Measurements from ENCODE around the gene SLC45A1.

The SLC45A1 gene

GRCh38 chr1:8338526-8339202 is 20.8 kb downstream of the SLC45A1 start:
- no peak for DNase-seq

GRCh38 chr1:8339203-8339600 is 21.3 kb downstream of the SLC45A1 start:
- DNase-seq: no peak

DNA sequence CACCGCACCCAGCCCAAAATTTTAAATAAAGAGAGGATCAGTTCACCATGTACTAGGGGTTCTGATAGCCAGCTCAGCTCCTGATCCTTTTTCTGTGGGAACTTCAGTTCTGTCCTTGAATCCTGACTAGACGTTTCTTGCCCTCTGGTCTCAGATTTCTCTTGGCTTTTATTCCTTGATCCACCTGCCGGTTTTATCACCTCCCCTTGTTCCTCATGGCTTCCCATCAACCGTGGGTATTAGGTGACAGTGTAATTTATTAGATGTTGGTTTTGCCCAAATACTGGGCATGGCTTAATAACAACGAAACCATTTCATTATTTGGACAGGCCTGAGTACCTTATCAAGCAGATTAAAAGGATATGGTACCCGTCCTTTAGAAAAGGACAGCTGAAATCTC is 22.5 kb downstream of the SLC45A1 start:
- no peak for DNase-seq

DNA sequence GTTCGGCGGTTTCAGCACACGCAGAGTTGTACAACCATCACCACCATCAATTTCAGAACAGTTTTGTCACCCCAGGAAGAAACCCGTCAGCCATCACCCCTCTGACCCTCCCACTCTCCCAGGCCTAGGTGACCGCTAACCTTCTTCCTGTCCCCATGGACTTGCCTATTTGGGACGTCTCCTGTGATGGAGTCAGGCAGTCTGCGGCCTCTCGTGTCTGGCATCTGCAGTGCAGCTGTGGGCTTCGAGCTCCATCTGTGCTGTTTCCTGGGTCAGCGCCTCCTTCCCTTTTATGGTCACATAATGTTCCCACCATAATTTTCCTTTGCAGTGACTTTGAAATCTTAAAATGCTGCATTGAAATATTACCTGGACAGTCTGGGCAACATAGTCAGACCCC is 24.4 kb downstream of the SLC45A1 start:
- DNase-seq: no peak

DNA sequence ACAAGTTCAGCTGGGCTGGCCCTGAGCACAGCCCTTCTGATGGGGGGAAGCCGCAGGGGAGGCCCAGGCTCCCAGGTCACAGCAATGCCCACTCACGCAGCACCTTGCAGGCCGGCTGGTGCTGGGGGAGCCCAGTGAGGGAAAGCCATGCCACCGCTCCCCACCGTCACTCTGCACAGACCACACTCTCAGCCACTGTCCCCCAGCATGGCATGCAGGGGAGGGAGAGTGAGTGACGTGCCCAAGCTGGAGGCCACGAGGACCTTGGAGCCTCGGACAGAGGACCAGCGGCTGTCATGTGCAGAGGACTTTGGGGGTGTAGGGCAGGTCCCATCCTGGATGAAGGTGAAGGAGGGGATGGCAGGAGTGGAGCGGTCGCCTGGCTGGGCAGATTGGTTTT is 25.1 kb downstream of the SLC45A1 start:
- no peak for DNase-seq

DNA sequence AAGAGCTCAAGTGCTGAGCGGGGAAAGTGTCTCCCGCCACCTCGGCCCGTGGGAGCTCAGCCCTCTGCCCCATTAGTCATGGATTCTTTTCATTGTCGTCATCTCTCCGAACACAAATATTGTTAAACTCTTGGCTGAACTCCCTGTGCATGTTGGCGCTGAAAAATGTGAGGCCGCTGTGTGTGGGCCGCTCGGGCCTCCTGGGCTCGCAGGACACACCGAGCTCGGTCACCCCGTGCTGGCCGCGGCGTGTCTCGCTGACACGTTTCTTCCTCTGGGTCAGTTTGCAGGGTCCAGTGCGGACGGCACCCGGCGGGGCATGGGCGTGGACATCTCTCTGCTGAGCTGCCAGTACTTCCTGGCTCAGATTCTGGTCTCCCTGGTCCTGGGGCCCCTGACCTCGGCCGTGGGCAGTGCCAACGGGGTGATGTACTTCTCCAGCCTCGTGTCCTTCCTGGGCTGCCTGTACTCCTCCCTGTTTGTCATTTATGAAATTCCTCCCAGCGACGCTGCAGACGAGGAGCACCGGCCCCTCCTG is 25.6 kb downstream of the SLC45A1 start:
- no peak for DNase-seq

GRCh38 chr1:8344893-8345507 is 27.1 kb downstream of the SLC45A1 start:
- no peak for DNase-seq

DNA sequence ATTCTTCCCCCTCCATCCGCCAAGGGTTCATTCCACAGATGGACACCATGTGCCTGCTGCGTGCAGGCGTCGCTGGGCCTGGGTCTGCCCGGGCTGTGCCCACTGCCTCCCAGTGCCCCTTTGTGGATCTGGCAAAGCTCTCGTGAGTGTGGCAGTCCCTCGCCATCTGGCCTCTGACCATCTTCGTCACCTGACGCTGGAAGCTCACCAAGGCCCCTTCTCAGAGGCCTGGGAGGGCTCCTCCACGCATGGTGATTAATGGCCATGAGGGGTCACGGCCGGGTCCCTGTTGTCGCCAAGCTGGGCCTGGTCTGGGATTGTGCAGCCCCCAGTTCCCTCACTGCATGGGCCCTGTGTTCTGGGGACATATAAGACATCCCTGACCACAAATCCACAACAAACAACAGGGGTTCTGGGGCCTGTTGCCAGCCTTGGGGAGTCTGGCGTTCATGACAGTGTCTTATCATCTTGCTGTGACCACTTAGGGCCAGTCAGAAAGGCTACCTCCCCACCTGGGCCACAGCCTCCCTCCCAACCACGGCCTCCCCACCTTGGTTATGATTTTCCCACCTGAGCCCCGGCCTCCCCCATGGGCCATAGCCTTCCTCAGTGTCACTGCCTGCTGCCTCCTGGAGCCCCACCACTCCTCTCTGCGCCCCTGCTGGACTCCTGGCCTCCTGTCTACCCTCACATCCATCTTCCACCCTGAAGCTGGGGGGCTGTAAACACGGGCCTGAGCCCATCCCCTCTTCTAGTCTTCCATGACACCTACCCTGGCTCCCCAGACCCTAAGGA is 27.9 kb downstream of the SLC45A1 start:
- no peak for DNase-seq

- DNase-seq: no peak
Observed at GRCh38 chr1:8347635-8348034, 29.7 kb downstream of the SLC45A1 start.

DNA sequence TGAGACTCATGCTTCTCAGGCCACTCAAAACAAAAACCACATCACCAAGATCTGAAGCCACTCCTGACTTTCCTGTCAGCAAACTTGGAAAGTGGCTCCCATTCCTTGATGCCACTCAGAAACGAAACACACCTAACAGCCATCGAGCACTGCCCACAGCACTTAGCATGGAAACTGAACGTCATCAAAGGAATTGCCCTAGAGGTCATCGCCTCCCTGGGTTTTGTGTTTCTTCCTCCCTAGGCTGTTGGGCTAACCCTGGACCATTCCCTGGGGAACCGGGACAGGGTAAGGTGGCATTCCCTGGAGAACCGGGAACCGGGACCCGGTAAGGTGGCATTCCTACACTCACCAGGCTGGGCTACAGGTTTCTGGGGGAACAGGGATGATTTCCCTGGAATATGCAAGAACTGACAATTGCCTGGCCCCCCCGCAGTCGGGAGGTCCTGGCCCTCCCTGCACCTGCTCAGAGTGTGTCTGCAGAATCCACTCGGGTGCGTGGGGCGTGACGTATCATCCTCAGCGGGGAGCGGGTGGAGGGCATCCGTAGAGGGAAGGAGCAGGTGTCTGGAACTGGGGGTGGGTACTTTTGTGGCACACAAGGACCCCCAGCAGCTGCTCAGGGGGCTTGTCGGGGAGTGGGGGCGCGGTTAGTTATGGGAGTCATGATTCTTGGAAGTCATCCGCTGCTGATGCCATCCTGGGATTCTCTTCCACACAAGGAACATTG is 30.3 kb downstream of the SLC45A1 start:
- DNase-seq: no peak

GRCh38 chr1:8348777-8349472 is 31.0 kb downstream of the SLC45A1 start:
- DNase-seq: peak; percentile 20

GRCh38 chr1:8349473-8349865 is 31.6 kb downstream of the SLC45A1 start:
- no peak for DNase-seq

GRCh38 chr1:8349961-8350360 is 32.0 kb downstream of the SLC45A1 start:
- no peak for DNase-seq

GRCh38 chr1:8350914-8351684 is 33.2 kb downstream of the SLC45A1 start:
- no peak for DNase-seq

DNA sequence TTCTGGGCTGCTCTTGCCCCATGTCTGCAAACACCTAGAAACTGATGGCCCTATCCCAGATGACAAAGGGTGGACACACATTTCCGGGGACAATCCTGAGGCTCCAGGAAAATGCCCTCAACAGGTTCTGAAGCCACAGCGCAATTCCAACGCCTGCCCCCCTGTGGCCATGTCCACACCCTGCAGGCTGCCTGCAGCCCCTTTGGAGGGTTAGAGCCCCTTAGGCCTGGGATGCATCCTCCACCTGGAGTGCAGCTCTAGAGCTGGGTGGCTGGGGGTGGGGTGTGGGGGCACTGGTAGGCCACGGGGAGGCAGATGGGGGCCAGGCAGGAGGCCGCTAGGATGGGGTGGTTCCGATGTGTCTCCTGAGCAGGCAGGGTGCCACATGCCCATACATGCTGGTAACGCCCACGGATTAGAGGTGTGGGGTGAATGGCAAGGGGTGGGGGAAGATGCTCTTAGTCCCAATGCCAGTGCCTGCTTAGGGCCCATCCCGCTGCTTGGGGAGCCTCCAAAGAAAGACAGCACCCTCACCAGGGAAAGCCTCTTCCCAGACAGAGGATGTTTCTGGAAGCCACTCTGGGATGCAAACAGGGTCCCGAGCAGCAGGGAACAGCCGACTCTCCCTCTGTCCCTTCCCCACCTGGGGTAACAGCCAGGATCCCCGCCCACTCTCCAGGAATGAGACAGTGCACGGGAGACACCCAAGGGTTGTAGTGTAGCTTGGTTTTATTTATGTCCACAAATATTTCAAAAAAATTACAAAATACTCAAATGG is 34.0 kb downstream of the SLC45A1 start:
- DNase-seq: no peak

DNA sequence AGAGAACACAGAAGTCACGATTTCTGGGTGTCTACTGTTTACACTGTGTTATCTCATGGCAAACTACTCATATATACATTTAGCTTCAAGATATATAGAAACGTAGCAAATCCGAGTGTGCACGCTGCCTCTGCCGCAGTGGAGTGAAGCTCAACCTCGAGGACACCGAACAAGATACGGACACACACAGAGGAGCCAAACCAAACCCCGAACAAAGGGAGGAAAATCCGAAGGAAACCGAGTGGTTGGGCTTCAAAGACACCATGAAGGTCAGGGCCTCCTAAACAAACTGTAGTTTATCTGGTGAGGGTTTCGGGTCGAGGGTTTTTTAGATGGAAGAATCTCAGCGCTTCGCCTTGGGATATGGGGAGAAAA is 34.5 kb downstream of the SLC45A1 start:
- DNase-seq: no peak

GRCh38 chr1:8352886-8353785 is 35.2 kb downstream of the SLC45A1 start:
- DNase-seq: no peak

DNA sequence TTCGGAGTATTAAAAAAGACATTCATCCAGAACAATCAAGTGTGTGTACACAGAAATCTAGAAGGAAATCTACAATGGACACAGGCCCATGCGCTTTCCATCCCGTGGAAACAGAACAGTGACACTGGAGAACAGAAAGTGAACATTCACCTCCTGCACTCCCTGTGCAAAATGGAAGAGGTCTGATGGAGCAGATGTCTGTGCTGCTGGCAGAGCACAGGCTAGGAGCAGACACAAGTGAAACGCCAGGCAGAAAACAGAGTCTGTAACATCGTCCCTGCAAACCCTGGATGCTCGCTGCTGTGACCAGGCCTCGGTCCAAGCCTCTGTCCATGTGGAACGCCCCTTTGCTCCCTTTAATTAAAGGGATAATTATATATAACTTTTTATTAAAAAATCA is 36.1 kb downstream of the SLC45A1 start:
- no peak for DNase-seq

DNA sequence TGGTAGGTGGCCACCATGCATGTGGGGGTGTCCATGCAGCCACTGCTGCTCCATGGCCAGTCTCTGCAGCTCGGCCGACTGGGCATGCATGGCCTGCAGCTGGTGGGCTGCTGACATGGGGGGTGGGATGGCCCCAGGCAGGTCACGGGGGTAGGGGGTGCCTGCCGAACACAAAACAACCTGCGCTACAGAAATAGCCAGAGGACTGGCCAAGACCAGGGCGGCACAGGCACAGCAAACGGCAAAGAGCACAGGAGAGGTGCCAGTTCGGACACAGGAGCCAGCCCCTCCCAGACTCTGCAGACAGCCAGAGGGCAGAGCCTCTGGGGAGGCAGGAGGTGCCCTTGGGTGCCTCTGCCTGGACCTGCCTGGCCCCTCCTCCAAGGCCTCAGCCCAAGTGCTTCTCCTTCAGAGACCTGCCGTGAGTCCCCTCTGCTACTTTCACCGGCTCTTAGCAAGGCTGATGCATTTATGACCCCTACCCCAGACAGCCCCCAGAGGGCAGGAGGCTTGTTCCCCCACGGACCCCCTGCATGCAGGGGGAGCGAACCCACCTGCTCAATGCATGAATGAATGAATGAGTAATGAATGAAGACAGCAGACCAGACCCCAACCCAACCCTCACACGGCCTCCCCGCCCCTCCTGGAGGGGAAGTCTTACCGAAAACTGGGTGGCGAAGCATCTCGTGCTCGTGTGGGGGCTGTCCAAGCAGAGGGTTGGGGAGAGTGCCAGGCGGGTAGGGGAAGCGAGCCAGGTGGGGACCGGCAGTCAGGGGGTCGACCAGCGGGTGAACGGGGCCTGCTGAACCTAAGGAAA is 37.7 kb downstream of the SLC45A1 start:
- DNase-seq: no peak

All from NK-92 treated with Interleukin-12 subunit alpha and Interleukin-12 subunit beta, amount 100 ng/mL, for 24 hours (cell line).